ENCODE data around the gene KRTCAP3.

The KRTCAP3 gene

GRCh38 chr2:27441226-27441926 lies 805 bp upstream of the KRTCAP3 start:
- no peak for FAIRE-seq

GRCh38 chr2:27442920-27443282 lies 720 bp downstream of the KRTCAP3 start:
- no peak for FAIRE-seq

DNA sequence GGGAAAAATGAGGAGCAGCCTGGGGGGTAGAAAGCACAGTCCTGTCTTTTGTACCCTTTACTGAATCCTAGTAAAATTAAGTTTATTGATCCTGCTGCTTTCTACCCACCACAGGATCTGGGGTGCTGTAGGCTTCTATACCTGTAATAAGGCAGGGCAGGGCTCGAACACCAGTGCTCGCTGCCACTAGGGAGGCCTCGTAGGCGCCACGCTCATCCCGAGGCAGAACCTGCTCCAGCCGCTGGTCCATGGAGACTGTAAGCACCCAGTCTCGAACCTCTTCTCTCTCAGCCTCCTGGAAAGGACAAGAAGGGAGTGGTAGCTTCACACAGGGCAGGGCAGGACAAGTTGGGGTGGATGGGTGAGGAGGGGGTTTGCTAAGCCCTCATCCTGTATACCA lies 3.0 kb downstream of the KRTCAP3 start:
- FAIRE-seq = no peak

GRCh38 chr2:27445615-27446014 lies 3.4 kb downstream of the KRTCAP3 start:
- no peak for FAIRE-seq

DNA sequence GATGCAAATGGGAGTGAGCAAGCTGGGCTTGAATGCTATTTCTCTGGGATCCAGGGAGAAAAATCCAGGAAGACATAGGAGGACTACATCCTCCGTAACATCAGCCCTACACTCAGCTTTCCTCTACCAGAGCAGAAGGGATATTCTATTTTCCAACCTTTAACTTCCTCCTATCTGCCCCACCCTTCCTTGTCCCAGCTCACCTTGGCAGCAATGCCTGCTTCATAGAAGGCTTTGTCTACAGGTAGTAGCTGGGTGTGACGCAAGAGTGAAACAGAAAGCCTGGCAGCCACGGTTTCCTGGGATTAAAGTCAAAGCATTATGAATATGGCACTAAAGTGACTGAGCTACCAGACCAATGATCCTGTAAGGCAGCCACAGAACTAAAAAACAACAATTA lies 3.9 kb downstream of the KRTCAP3 start:
- no peak for FAIRE-seq

DNA sequence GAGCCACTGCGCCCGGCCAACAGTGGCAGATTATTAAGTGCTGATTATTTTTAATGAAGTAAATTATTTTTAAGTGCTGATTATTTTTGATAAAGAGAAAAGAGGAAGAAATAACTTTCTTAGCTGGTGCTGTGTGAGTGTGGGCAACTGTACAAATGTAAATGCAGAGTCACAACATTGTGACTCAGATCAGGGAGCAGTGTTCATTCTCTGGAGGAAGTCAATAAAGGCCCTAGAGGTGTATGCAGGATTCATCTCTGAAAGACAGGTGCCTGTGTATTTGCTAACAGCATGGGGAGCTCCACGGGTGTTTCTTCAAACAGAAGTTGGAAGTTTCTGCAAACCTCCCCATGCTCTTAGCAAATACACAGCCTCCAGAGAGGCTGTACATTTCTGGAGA lies 6.2 kb downstream of the KRTCAP3 start:
- no peak for FAIRE-seq

- FAIRE-seq = no peak
These were observed 8.9 kb downstream of the KRTCAP3 start for GRCh38 chr2:27451095-27451494.

DNA sequence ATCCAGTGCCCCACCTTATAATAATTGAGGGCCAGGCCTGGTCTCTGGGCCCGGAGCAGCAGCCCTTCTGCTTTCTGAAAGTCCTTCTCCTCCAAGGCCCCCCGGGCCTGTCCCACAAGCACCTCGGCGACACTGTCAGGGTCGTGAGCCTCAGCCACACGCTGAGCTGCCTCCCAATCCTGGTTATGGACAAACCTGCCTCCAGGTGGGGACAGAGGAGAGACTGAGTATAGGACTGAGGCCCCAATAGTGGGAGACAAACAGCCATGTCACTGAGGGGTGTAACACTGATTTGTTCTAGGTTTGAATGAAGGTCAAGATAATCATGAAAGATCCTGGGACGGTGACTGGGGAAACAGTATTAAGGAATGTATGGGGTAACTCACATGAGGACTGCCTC lies 11.8 kb downstream of the KRTCAP3 start:
- FAIRE-seq = no peak

- FAIRE-seq = no peak
These were observed 18.9 kb downstream of the KRTCAP3 start for GRCh38 chr2:27461118-27461517.

DNA sequence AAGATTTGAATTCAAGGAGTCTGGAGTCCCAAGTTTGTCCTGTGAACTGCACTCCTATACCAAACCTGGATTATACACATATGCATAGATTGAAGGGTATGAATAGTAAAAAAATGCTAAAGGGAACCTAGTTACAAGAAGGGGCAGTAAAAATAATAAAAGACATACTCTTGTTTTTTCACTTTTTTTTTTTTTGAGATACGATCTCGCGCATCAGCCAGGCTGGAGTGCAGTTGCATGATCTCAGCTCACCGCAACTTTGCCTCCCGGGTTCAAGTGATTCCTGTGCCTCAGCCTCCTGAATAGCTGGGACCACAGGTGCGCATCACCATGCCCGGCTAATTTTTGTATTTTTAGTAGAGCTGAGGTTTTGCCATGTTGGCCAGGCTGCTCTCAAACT lies 22.3 kb downstream of the KRTCAP3 start:
- no peak for FAIRE-seq

DNA sequence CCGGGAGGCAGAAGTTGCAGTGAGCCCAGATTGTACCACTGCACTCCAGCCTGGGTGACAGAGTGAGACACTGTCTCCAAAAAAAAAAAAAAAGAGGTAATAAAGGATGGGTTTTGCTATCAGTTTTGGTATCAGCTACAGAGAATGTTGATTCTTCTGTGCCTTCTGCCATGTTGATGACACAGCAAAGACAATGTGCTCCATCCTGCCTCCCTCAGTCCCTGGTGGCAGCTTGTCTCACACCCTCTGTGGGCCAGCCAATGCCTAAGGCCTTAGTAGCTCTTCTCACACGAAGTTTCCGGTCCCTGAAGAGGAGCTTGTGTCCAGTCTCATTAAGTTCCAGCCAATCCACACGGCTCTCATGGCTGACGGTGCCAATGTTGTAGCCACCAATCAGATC lies 29.8 kb downstream of the KRTCAP3 start:
- no peak for FAIRE-seq

- FAIRE-seq = no peak
These were observed 43.3 kb downstream of the KRTCAP3 start for GRCh38 chr2:27485496-27485895.

GRCh38 chr2:27489118-27489497 lies 46.9 kb downstream of the KRTCAP3 start:
- FAIRE-seq = no peak

- FAIRE-seq = peak; percentile 87
These were observed 47.6 kb downstream of the KRTCAP3 start, which contains the start of gene IFT172 for GRCh38 chr2:27489498-27490397. TSS of gene IFT172 (minus strand) at chr2:27489743. CDS start at chr2:27489653, 90 bp downstream.

DNA sequence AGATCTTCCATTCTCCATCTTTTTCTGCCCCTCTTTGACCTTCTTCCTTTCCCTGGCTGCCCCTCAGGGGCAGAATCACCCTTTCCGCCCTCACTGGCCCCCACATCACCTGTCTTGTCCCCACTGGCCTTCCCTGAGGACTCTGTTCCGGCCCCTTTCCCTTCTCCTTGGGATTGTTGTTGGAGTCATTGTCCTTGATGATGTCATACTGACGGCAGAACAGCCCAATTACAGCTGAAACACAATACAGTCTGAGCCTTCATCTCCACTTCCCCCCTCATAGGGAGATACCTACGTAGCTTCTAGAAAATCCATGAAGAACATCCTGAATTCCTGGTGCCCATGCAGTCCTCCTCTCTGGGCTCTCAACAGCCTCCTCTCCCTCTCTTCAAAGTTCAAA lies 50.4 kb downstream of the KRTCAP3 start:
- no peak for FAIRE-seq

DNA sequence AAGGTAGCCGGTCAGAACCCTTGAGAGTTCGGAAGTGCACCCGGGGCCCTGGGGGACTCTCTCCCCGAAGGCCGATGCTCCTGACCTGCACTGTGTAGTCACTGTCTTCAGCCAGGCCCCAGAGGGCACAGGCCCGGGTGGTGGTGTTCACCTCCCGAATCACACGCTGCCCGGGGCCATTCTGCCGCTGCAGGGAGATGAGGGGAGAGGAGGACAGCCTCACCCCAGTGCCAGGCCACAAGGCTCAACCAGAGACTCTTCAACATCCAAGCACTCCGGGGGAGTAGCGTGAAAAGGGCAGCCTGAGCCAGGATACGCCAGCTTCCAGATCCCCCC lies 51.7 kb downstream of the KRTCAP3 start:
- FAIRE-seq = no peak
